Neural cell (in vitro differentiated cells): ENCODE data around the gene RAD23B.

Experiments
- EP300 ChIP-seq: fragments of 450-650 bp; conservative IDR thresholded peaks from 2 replicates; pipeline ENCODE4 v1.6.1; 2014; ENCODE audit warnings: antibody characterized with exemption, mild to moderate bottlenecking, moderate library complexity; ENCODE audit not compliant: poor library complexity, severe bottlenecking
- RAD21 ChIP-seq: fragments of 450-650 bp; conservative IDR thresholded peaks from 2 replicates; pipeline ENCODE4 v1.6.1; 2014; ENCODE audit warnings: antibody characterized with exemption, mild to moderate bottlenecking, moderate library complexity
- TAF1 ChIP-seq: IDR thresholded peaks from 2 replicates; pipeline ENCODE4 v1.6.1; 2012; ENCODE audit warnings: low read depth
- TF ChIP-seq, protein P1 (sequence below): fragments of 450-650 bp; IDR thresholded peaks from 2 replicates; pipeline ENCODE4 v1.5.1; 2014; ENCODE audit warnings: antibody characterized with exemption, mild to moderate bottlenecking, moderate library complexity; ENCODE audit not compliant: poor library complexity, severe bottlenecking
- TF ChIP-seq, protein P2 (sequence below): IDR thresholded peaks from 2 replicates; pipeline ENCODE4 v1.6.1; 2012; ENCODE audit warnings: borderline replicate concordance

DNA sequence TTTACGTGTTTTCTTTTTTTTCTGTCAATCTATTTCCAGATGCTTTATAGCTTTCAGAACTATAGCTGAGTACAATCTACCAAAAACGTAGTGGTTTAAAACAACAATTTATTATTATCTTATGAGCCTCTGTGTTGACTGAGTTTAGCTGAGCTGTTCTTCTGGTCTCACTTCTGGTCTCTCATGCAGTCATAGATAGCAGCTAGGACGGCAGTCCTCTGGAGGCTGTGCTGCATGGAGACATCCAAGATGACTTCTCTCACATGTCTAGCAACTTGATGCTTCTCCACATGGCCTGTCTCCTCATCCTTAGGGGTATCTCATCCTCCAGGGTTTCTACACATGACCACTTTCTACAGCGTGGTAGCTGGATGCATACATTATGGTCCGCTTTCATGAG lies 22.0 kb upstream of the RAD23B start:
- TF ChIP-seq, protein P1, sequence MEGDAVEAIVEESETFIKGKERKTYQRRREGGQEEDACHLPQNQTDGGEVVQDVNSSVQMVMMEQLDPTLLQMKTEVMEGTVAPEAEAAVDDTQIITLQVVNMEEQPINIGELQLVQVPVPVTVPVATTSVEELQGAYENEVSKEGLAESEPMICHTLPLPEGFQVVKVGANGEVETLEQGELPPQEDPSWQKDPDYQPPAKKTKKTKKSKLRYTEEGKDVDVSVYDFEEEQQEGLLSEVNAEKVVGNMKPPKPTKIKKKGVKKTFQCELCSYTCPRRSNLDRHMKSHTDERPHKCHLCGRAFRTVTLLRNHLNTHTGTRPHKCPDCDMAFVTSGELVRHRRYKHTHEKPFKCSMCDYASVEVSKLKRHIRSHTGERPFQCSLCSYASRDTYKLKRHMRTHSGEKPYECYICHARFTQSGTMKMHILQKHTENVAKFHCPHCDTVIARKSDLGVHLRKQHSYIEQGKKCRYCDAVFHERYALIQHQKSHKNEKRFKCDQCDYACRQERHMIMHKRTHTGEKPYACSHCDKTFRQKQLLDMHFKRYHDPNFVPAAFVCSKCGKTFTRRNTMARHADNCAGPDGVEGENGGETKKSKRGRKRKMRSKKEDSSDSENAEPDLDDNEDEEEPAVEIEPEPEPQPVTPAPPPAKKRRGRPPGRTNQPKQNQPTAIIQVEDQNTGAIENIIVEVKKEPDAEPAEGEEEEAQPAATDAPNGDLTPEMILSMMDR, result no peak
- TF ChIP-seq RAD21 (no peak), TAF1 (no peak), EP300 (no peak)
- TF ChIP-seq, protein P2, sequence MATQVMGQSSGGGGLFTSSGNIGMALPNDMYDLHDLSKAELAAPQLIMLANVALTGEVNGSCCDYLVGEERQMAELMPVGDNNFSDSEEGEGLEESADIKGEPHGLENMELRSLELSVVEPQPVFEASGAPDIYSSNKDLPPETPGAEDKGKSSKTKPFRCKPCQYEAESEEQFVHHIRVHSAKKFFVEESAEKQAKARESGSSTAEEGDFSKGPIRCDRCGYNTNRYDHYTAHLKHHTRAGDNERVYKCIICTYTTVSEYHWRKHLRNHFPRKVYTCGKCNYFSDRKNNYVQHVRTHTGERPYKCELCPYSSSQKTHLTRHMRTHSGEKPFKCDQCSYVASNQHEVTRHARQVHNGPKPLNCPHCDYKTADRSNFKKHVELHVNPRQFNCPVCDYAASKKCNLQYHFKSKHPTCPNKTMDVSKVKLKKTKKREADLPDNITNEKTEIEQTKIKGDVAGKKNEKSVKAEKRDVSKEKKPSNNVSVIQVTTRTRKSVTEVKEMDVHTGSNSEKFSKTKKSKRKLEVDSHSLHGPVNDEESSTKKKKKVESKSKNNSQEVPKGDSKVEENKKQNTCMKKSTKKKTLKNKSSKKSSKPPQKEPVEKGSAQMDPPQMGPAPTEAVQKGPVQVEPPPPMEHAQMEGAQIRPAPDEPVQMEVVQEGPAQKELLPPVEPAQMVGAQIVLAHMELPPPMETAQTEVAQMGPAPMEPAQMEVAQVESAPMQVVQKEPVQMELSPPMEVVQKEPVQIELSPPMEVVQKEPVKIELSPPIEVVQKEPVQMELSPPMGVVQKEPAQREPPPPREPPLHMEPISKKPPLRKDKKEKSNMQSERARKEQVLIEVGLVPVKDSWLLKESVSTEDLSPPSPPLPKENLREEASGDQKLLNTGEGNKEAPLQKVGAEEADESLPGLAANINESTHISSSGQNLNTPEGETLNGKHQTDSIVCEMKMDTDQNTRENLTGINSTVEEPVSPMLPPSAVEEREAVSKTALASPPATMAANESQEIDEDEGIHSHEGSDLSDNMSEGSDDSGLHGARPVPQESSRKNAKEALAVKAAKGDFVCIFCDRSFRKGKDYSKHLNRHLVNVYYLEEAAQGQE, result no peak
